ENCODE data around the gene ARHGAP25.

DNA sequence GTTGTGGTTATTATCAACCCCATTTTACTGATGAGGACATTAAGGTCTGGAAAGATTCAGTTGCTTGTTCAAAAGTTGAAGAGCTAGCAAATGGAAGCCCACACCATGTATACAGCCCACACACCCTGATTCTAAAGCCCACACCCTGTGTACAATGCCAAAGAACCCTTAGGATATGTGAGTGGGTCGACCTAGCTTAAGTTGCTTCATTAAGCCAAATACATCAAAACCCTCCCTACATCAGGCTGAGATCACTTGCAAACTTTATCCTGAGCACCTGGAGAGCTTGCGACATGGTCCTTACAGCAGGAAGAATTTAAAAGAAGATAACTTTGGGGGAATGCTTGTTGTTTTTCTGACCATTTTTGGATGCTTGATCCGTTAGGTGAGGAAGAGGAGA lies 435 bp upstream of the ARHGAP25 start:
- TF ChIP-seq, protein P1, sequence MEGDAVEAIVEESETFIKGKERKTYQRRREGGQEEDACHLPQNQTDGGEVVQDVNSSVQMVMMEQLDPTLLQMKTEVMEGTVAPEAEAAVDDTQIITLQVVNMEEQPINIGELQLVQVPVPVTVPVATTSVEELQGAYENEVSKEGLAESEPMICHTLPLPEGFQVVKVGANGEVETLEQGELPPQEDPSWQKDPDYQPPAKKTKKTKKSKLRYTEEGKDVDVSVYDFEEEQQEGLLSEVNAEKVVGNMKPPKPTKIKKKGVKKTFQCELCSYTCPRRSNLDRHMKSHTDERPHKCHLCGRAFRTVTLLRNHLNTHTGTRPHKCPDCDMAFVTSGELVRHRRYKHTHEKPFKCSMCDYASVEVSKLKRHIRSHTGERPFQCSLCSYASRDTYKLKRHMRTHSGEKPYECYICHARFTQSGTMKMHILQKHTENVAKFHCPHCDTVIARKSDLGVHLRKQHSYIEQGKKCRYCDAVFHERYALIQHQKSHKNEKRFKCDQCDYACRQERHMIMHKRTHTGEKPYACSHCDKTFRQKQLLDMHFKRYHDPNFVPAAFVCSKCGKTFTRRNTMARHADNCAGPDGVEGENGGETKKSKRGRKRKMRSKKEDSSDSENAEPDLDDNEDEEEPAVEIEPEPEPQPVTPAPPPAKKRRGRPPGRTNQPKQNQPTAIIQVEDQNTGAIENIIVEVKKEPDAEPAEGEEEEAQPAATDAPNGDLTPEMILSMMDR (conservative IDR thresholded peaks at IDR 0.05; ENCODE audit: low read length): no peak
- no peak for TF ChIP-seq EZH2phosphoT487 (IDR thresholded peaks at IDR 0.05; ENCODE audit: borderline replicate concordance, low read depth, low read length)
